SK-N-SH (cell line): ENCODE data around the gene FLNA. TPM values are rescaled to one million over a fixed set of nuclear protein-coding genes. Genes with fewer than 3 reads are reported as not detected.

Source experiments
- CTCF ChIA-PET: fragments of 300-600, 350-600 bp; formaldehyde crosslinking; extraction: SDS; loops from one replicate; lab custom pipeline; 2021; lab: Yijun Ruan, JAX
- POLR2A ChIA-PET: fragments of 350-600 bp; sonication (Branson Sonifier 250); formaldehyde crosslinking; extraction: SDS; loops from one replicate; lab custom pipeline; 2020; ENCODE audit warnings: antibody characterized with exemption, inconsistent platforms; lab: Yijun Ruan, JAX
- DNase-seq: peaks from one replicate; pipeline ENCODE4 v3.0.0; 2012
- H2AFZ ChIP-seq: fragments of 200-600 bp; sonication (generic); 2 replicates; pipeline ENCODE4 v1.8.1; 2016; ENCODE audit warnings: antibody characterized with exemption, mild to moderate bottlenecking, low read depth
- H3F3A ChIP-seq: fragments of 200-600 bp; sonication (generic); replicated peaks from 2 replicates; pipeline ENCODE3; 2016; ENCODE audit warnings: antibody characterized with exemption, mild to moderate bottlenecking; ENCODE audit not compliant: insufficient read depth
- H3K27ac ChIP-seq, 2 experiments: fragments of 200-500 bp in 1 of 2; fragments of 200-600 bp in 1 of 2; sonication (Bioruptor generic) in 1 of 2; sonication (generic), shearing (Covaris generic) in 1 of 2; 2 replicates each; pipeline versions ENCODE4 v1.5.1 to v1.6.1; 2014 to 2016; ENCODE audit warnings: low read depth in 2 of 2, inconsistent platforms in 1 of 2, low read length in 1 of 2, mild to moderate bottlenecking in 1 of 2, mixed read lengths in 1 of 2
- H3K27me3 ChIP-seq: fragments of 200-600 bp; sonication (generic), shearing (Covaris generic); 2 replicates; pipeline ENCODE4 v1.6.1; 2016; ENCODE audit warnings: mixed run types; ENCODE audit not compliant: insufficient read depth
- H3K36me3 ChIP-seq, 2 experiments: fragments of 200-500 bp in 1 of 2; fragments of 200-600 bp in 1 of 2; sonication (Bioruptor generic) in 1 of 2; sonication (generic) in 1 of 2; replicated peaks in 1 of 2; 2 replicates each; pipeline versions ENCODE3 to v1.5.1; 2014 to 2016; ENCODE audit warnings: low read length in 1 of 2, mild to moderate bottlenecking in 1 of 2; ENCODE audit not compliant: insufficient read depth in 2 of 2, control insufficient read depth in 1 of 2
- H3K4me1 ChIP-seq, 2 experiments: fragments of 200-500 bp in 1 of 2; fragments of 200-600 bp in 1 of 2; sonication (Bioruptor generic) in 1 of 2; sonication (generic), shearing (Covaris generic) in 1 of 2; 2 replicates each; pipeline versions ENCODE4 v1.5.1 to v1.6.1; 2014 to 2016; ENCODE audit warnings: low read depth in 1 of 2, low read length in 1 of 2, mixed run types in 1 of 2; ENCODE audit not compliant: insufficient read depth in 2 of 2, control insufficient read depth in 1 of 2
- H3K4me2 ChIP-seq: fragments of 200-600 bp; sonication (generic), shearing (Covaris generic); 2 replicates; pipeline ENCODE4 v1.6.1; 2017; ENCODE audit warnings: mixed run types
- H3K4me3 ChIP-seq, 2 experiments: fragments of 200-500 bp in 1 of 2; fragments of 200-600 bp in 1 of 2; sonication (Bioruptor generic) in 1 of 2; sonication (generic), shearing (Covaris generic) in 1 of 2; 2 replicates each; pipeline versions ENCODE4 v1.5.1 to v1.8.1; 2014 to 2016; ENCODE audit warnings: low read depth in 2 of 2, inconsistent platforms in 1 of 2, low read length in 1 of 2, mild to moderate bottlenecking in 1 of 2, mixed read lengths in 1 of 2, moderate library complexity in 1 of 2
- H3K79me2 ChIP-seq: fragments of 200-600 bp; sonication (generic); 2 replicates; pipeline ENCODE4 v1.8.1; 2017; ENCODE audit warnings: mild to moderate bottlenecking; ENCODE audit not compliant: insufficient read depth
- H3K9ac ChIP-seq: fragments of 200-600 bp; sonication (generic); 2 replicates; pipeline ENCODE4 v1.6.1; 2017; ENCODE audit warnings: mixed run types
- H3K9me2 ChIP-seq: fragments of 200-600 bp; sonication (generic); 2 replicates; pipeline ENCODE4 v1.6.1; 2017; ENCODE audit warnings: mixed run types
- H3K9me3 ChIP-seq: fragments of 200-600 bp; sonication (generic); 2 replicates; pipeline ENCODE4 v1.6.1; 2017; ENCODE audit warnings: mixed run types, mild to moderate bottlenecking, moderate library complexity
- H4K20me1 ChIP-seq: fragments of 200-600 bp; sonication (generic); 2 replicates; pipeline ENCODE4 v1.6.1; 2017; ENCODE audit warnings: mild to moderate bottlenecking, mixed run types; ENCODE audit not compliant: insufficient read depth
- CHD2 ChIP-seq: fragments of 150-350 bp; IDR thresholded peaks from 2 replicates; pipeline ENCODE4 v1.6.1; 2018; ENCODE audit warnings: low read length; ENCODE audit not compliant: partially characterized antibody
- EZH2phosphoT487 ChIP-seq: fragments of 200-600 bp; sonication (generic); IDR thresholded peaks from 2 replicates; pipeline ENCODE4 v1.6.1; 2017; ENCODE audit warnings: low read depth, mixed run types, mild to moderate bottlenecking, antibody characterized with exemption, moderate library complexity, borderline replicate concordance
- FOSL2 ChIP-seq: IDR thresholded peaks from 2 replicates; pipeline ENCODE4 v1.4.0; 2012; ENCODE audit warnings: low read depth, mild to moderate bottlenecking, moderate library complexity, borderline replicate concordance
- FOXJ3 ChIP-seq: sonication (generic); formaldehyde crosslinking; IDR thresholded peaks from 2 replicates; pipeline ENCODE4 v1.5.1; 2020; ENCODE audit warnings: mild to moderate bottlenecking, missing genetic modification reagents
- FOXM1 ChIP-seq: IDR thresholded peaks from 2 replicates; pipeline ENCODE4 v1.4.0; 2012; ENCODE audit warnings: low read depth, mild to moderate bottlenecking
- JUND ChIP-seq: IDR thresholded peaks from 2 replicates; pipeline ENCODE4 v1.4.0; 2012
- MEF2A ChIP-seq: IDR thresholded peaks from 2 replicates; pipeline ENCODE4 v1.4.0; 2012; ENCODE audit warnings: low read depth, borderline replicate concordance
- PBX3 ChIP-seq: IDR thresholded peaks from 2 replicates; pipeline ENCODE4; 2012
- SIN3A ChIP-seq: IDR thresholded peaks from 2 replicates; pipeline ENCODE4 v1.6.1; 2012; ENCODE audit warnings: low read depth, mild to moderate bottlenecking, low read length, moderate library complexity, borderline replicate concordance
- SMC3 ChIP-seq: IDR thresholded peaks from 2 replicates; pipeline ENCODE4 v1.6.1; 2012; ENCODE audit warnings: low read depth, low read length, improper control_type of control experiment
- USF1 ChIP-seq: IDR thresholded peaks from 2 replicates; pipeline ENCODE4 v1.4.0; 2012; ENCODE audit warnings: low read depth, borderline replicate concordance
- YY1 ChIP-seq: IDR thresholded peaks from 2 replicates; pipeline ENCODE4 v1.4.0; 2012; ENCODE audit warnings: low read depth, mild to moderate bottlenecking
- WGBS: methylation state at CpG from one replicate; pipeline ENCODE4 v1.1.6; 2017; ENCODE audit warnings: low lambda C conversion rate; 5-methylcytosine and 5-hydroxymethylcytosine counted together
- polyA plus RNA-seq, 3 experiments: library from polyadenylated mRNA; depleted of rRNA; stranded (reverse); fragments of >200 nt; gene quantifications; 2 replicates each; pipeline ENCODE4 v1.2.3, GENCODE V29; 2012
- TF ChIP-seq, protein P1 (sequence below): IDR thresholded peaks from 2 replicates; pipeline ENCODE4 v1.4.0; 2012; ENCODE audit warnings: low read depth, borderline replicate concordance
- TF ChIP-seq, protein P2 (sequence below): fragments of 150-350 bp; IDR thresholded peaks from 2 replicates; pipeline ENCODE4 v1.6.1; 2016; ENCODE audit warnings: mild to moderate bottlenecking, low read depth, low read length

FLNA gene
- polyA plus RNA-seq, 1 of the 3 experiments (the other 2 are of a cell fraction), result 550 TPM

DNA sequence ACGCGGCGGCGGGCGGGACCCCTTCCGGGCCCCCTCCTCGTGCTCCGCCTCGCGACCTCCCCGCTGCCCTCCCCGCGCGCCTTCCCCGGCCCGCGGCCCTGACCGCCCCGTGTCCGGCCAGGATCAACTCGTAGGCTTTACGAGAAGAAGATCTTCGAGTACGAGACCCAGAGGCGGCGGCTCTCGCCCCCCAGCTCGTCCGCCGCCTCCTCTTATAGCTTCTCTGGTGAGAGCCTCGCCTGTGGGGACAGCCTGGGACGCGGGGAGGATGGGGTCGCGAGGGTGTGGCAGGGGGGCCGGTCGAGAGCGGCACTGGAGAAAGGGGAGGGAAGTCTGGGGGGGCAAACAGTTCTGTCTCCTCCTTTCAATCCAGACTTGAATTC lies 5.1 kb upstream of the FLNA start:
- H3K27me3 ChIP-seq, result no peaks in the 10 kb centered on the region; the same call in 1 of the 2 replicates
- ChIA-PET POLR2A (interaction anchor here (0.7 kb wide), 1 partner anchor 361 kb away, joined by 3 read pairs; no protein-coding TSS in a partner anchor), CTCF (interaction anchor here (0.6 kb wide), 1 partner anchor 100 kb away, joined by 3 read pairs; no protein-coding TSS in a partner anchor)
- no peaks in the 10 kb centered on the region for H3K9me2 ChIP-seq
- peaks cover 0 to 16% of the 10 kb centered on the region in 2 experiments; a peak in 1 of 4 replicates for H3K4me1 ChIP-seq
- H3K4me2 ChIP-seq, result peak overlapping the region; percentile 81
- H3K27ac ChIP-seq, result peak overlapping the region; percentile 76 to 90
- WGBS, result 31% methylated on average over 18 of the region's 38 CpGs
- no peaks in the 10 kb centered on the region for H3K9me3 ChIP-seq
- H2AFZ ChIP-seq, result no peak overlapping the region
- peaks cover 35% of the 10 kb centered on the region for H3K79me2 ChIP-seq
- peaks cover 15% of the 10 kb centered on the region for H3F3A ChIP-seq
- H3K4me3 ChIP-seq, result peak overlapping the region; percentile 61 to 73
- H3K36me3 ChIP-seq, result no peaks in the 10 kb centered on the region
- DNase-seq, result no peak
- H3K9ac ChIP-seq, result peak overlapping the region; percentile 97
- H4K20me1 ChIP-seq, result no peaks in the 10 kb centered on the region
- no peak for TF ChIP-seq CHD2
- no peak for TF ChIP-seq FOXJ3
- TF ChIP-seq MEF2A, result no peak
- TF ChIP-seq SMC3, result no peak
- TF ChIP-seq YY1, result no peak
- TF ChIP-seq, protein P1, sequence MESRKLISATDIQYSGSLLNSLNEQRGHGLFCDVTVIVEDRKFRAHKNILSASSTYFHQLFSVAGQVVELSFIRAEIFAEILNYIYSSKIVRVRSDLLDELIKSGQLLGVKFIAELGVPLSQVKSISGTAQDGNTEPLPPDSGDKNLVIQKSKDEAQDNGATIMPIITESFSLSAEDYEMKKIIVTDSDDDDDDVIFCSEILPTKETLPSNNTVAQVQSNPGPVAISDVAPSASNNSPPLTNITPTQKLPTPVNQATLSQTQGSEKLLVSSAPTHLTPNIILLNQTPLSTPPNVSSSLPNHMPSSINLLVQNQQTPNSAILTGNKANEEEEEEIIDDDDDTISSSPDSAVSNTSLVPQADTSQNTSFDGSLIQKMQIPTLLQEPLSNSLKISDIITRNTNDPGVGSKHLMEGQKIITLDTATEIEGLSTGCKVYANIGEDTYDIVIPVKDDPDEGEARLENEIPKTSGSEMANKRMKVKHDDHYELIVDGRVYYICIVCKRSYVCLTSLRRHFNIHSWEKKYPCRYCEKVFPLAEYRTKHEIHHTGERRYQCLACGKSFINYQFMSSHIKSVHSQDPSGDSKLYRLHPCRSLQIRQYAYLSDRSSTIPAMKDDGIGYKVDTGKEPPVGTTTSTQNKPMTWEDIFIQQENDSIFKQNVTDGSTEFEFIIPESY, result no peak
- no peak for TF ChIP-seq JUND
- TF ChIP-seq USF1, result no peak
- TF ChIP-seq SIN3A, result no peak

DNA sequence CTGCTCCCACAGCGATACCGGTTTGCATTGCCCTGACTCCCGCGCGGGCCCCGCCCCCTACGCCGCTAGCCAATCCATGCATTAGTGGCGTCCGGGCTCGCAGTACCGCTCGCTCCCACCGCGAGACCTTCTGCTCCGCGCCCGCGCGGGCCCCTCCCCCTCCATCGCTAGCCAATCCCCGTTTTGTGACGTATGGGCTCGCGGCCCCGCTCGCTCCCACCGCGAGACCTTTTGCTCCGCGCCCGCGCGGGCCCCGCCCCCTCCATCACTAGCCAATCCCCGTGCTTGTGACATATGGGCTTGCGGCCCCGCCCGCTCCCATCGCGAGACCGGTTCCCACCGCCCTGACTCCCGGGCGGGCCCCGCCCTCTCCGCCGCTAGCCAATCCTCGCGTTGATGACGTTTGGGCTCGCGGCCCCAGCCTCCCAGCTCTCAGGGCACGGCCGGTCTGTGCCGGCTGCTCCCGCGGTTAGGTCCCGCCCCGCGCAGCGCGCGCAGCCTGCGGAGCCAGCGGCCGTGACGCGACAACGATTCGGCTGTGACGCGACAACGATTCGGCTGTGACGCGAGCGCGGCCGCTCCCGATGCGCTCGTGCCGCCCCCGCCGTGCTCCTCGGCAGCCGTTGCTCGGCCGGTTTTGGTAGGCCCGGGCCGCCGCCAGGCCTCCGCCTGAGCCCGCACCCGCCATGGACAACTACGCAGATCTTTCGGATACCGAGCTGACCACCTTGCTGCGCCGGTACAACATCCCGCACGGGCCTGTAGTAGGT lies 4.5 kb upstream of the FLNA start, which contains the start of gene EMD:
EMD (plus strand) TSS at position 497 of the 770 bp plus-strand sequence; CDS start at position 687, 190 bp downstream.
- H3K4me2 ChIP-seq, result peak within 1 kb of the TSS; percentile 81
- H2AFZ ChIP-seq, result 0 out of 2 replicates have a peak within 1 kb of the TSS, but pooled peaks have one; percentile 29
- H4K20me1 ChIP-seq, result no peaks in the 10 kb centered on the region
- H3K27ac ChIP-seq, result peak within 1 kb of the TSS; percentile 89 to 90
- POLR2A ChIA-PET, result interaction anchor here (0.6 to 0.7 kb wide), 2 partner anchors 67 to 360 kb away, joined by 3 read pairs; no protein-coding TSS in a partner anchor
- peaks cover 15% of the 10 kb centered on the region for H3F3A ChIP-seq
- no peaks in the 10 kb centered on the region for H3K9me3 ChIP-seq
- peaks cover 35% of the 10 kb centered on the region for H3K79me2 ChIP-seq
- CTCF ChIA-PET, result interaction anchor here (0.6 kb wide), 1 partner anchor 101 kb away, joined by 3 read pairs; no protein-coding TSS in a partner anchor
- H3K4me1 ChIP-seq, result peaks cover 0 to 14% of the 10 kb centered on the region in 2 experiments; a peak in 1 of 4 replicates
- no peaks in the 10 kb centered on the region for H3K36me3 ChIP-seq
- H3K27me3 ChIP-seq, result no peaks in the 10 kb centered on the region; the same call in 1 of the 2 replicates
- H3K9ac ChIP-seq, result peak within 1 kb of the TSS; percentile 97
- H3K9me2 ChIP-seq, result no peaks in the 10 kb centered on the region
- peak within 1 kb of the TSS; percentile 61 to 73 for H3K4me3 ChIP-seq
- WGBS, result 59% methylated on average over 53 of the region's 103 CpGs
- peak; percentile 89 for DNase-seq
- TF ChIP-seq JUND, result no peak
- TF ChIP-seq PBX3, result no peak
- TF ChIP-seq, protein P2, sequence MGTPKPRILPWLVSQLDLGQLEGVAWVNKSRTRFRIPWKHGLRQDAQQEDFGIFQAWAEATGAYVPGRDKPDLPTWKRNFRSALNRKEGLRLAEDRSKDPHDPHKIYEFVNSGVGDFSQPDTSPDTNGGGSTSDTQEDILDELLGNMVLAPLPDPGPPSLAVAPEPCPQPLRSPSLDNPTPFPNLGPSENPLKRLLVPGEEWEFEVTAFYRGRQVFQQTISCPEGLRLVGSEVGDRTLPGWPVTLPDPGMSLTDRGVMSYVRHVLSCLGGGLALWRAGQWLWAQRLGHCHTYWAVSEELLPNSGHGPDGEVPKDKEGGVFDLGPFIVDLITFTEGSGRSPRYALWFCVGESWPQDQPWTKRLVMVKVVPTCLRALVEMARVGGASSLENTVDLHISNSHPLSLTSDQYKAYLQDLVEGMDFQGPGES, result no peak
- no peak for TF ChIP-seq FOSL2
- TF ChIP-seq, protein P1, result peak; percentile 94
- TF ChIP-seq FOXM1, result no peak
- TF ChIP-seq EZH2phosphoT487, result no peak
